Mesodermal cell (in vitro differentiated cells): ENCODE data around the gene SIX1. TPM values are rescaled to one million over a fixed set of nuclear protein-coding genes. Genes with fewer than 3 reads are reported as not detected.

Source experiments
- H3K27ac ChIP-seq: 2 replicates; pipeline ENCODE4 v1.7.0; 2013; ENCODE audit warnings: mild to moderate bottlenecking, low read depth, low read length, moderate library complexity; ENCODE audit not compliant: severe bottlenecking
- H3K36me3 ChIP-seq: 2 replicates; pipeline ENCODE4 v1.7.1; 2013; ENCODE audit warnings: mild to moderate bottlenecking, low read length, moderate library complexity; ENCODE audit not compliant: control insufficient read depth, insufficient read depth
- H3K4me1 ChIP-seq: one replicate; pipeline ENCODE4 v1.7.1; 2013; ENCODE audit warnings: mild to moderate bottlenecking, low read length; ENCODE audit not compliant: insufficient read depth, control insufficient read depth, poor library complexity, severe bottlenecking
- H3K4me3 ChIP-seq: 2 replicates; pipeline ENCODE4 v1.7.0; 2013; ENCODE audit warnings: low read length, control low read depth, mild to moderate bottlenecking; ENCODE audit not compliant: insufficient read depth, poor library complexity, severe bottlenecking; ENCODE audit errors: extremely low read depth
- H3K9me3 ChIP-seq: 2 replicates; pipeline ENCODE4 v1.7.1; 2013; ENCODE audit warnings: mild to moderate bottlenecking, low read length, moderate library complexity; ENCODE audit not compliant: control insufficient read depth
- WGBS, 2 experiments: methylation state at CpG; one replicate each; pipeline ENCODE4 v1.1.5; 2013; ENCODE audit warnings: missing lambda C conversion rate in 2 of 2; ENCODE audit not compliant: insufficient coverage in 2 of 2; 5-methylcytosine and 5-hydroxymethylcytosine counted together
- polyA plus RNA-seq, 2 experiments: library from polyadenylated mRNA; stranded (reverse); fragments of 50-300 nt; gene quantifications; one replicate each; pipeline ENCODE4 v1.2.3, GENCODE V29; 2013

Gene SIX1
- 0.66 TPM for polyA plus RNA-seq (2013, experiment 1 of 2)
- polyA plus RNA-seq (2013, experiment 2 of 2), result 0.46 TPM

- Histone ChIP-seq H3K4me1 (peaks cover 13% of the 10 kb centered on the region), H3K4me3 (peak within 1 kb of the TSS; percentile 30), H3K36me3 (no peaks in the 10 kb centered on the region), H3K27ac (no peak within 1 kb of the TSS), H3K9me3 (no peaks in the 10 kb centered on the region)
- WGBS, 2 experiments, result 1% methylated on average over 55 to 57 of the region's 79 CpGs
Measured at GRCh38 chr14:60648934-60649874, at the start of gene SIX1. Gene SIX1, minus strand, starts transcription at chr14:60649477. Its CDS starts 288 bp downstream, at chr14:60649189.

GRCh38 chr14:60695327-60695726, 46.0 kb upstream of the SIX1 start:
- Histone ChIP-seq H3K4me1 (no peaks in the 10 kb centered on the region), H3K27ac (no peak overlapping the region), H3K9me3 (no peaks in the 10 kb centered on the region), H3K4me3 (no peak overlapping the region), H3K36me3 (no peaks in the 10 kb centered on the region)
- 100% methylated on average over 1 of the region's 4 CpGs; no CpG with 5 or more reads in 1 of the 2 experiments for WGBS, 2 experiments

- Histone ChIP-seq H3K4me1 (no peaks in the 10 kb centered on the region), H3K4me3 (no peak overlapping the region), H3K36me3 (no peaks in the 10 kb centered on the region), H3K27ac (no peak overlapping the region), H3K9me3 (no peaks in the 10 kb centered on the region)
- WGBS, 2 experiments, result 83 to 89% methylated on average over 1 to 3 of the region's 3 CpGs
Measured at GRCh38 chr14:60691383-60692113, 42.3 kb upstream of the SIX1 start.

- Histone ChIP-seq H3K27ac (no peak overlapping the region), H3K9me3 (no peaks in the 10 kb centered on the region), H3K36me3 (no peaks in the 10 kb centered on the region), H3K4me1 (no peaks in the 10 kb centered on the region), H3K4me3 (no peak overlapping the region)
Measured at GRCh38 chr14:60686865-60687264, 37.6 kb upstream of the SIX1 start.

- no peaks in the 10 kb centered on the region for H3K36me3 ChIP-seq
- H3K4me1 ChIP-seq, result no peaks in the 10 kb centered on the region
- H3K9me3 ChIP-seq, result no peaks in the 10 kb centered on the region
- WGBS, 2 experiments, result 57 to 92% methylated on average over 1 to 2 of the region's 2 CpGs
- H3K27ac ChIP-seq, result no peak overlapping the region
- H3K4me3 ChIP-seq, result no peak overlapping the region
Measured at GRCh38 chr14:60684203-60684602, 34.9 kb upstream of the SIX1 start.

- H3K27ac ChIP-seq, result no peak overlapping the region
- H3K9me3 ChIP-seq, result no peaks in the 10 kb centered on the region
- H3K4me1 ChIP-seq, result no peaks in the 10 kb centered on the region
- H3K4me3 ChIP-seq, result no peak overlapping the region
- H3K36me3 ChIP-seq, result no peaks in the 10 kb centered on the region
Measured at GRCh38 chr14:60681271-60681670, 32.0 kb upstream of the SIX1 start.

GRCh38 chr14:60680511-60680910, 31.2 kb upstream of the SIX1 start:
- Histone ChIP-seq H3K9me3 (no peaks in the 10 kb centered on the region), H3K4me1 (no peaks in the 10 kb centered on the region), H3K36me3 (no peaks in the 10 kb centered on the region), H3K4me3 (no peak overlapping the region), H3K27ac (no peak overlapping the region)
- 85 to 100% methylated on average over 1 to 3 of the region's 3 CpGs for WGBS, 2 experiments

GRCh38 chr14:60679566-60680258, 30.4 kb upstream of the SIX1 start:
- 47 to 80% methylated on average over 2 of the region's 4 CpGs for WGBS, 2 experiments
- Histone ChIP-seq H3K4me1 (no peaks in the 10 kb centered on the region), H3K36me3 (no peaks in the 10 kb centered on the region), H3K27ac (no peak overlapping the region), H3K4me3 (no peak overlapping the region), H3K9me3 (no peaks in the 10 kb centered on the region)

- Histone ChIP-seq H3K36me3 (no peaks in the 10 kb centered on the region), H3K9me3 (no peaks in the 10 kb centered on the region), H3K27ac (no peak overlapping the region), H3K4me3 (no peak overlapping the region), H3K4me1 (no peaks in the 10 kb centered on the region)
Measured at GRCh38 chr14:60677701-60678100, 28.4 kb upstream of the SIX1 start.

GRCh38 chr14:60670989-60671388, 21.7 kb upstream of the SIX1 start:
- no peaks in the 10 kb centered on the region for H3K36me3 ChIP-seq
- no CpG with 5 or more reads among the region's 3 CpGs for WGBS, 2 experiments
- no peaks in the 10 kb centered on the region for H3K9me3 ChIP-seq
- no peak overlapping the region for H3K27ac ChIP-seq
- no peaks in the 10 kb centered on the region for H3K4me1 ChIP-seq
- H3K4me3 ChIP-seq, result no peak overlapping the region
